HG03469 (cell line): ENCODE results near the gene ZBTB2.
"Not testable (repeated sequence)": the region's sequence is repeated elsewhere in the genome, so short reads cannot be mapped to it uniquely, and the experiment has no call there.

Source experiments
- ATAC-seq: cut with Tn5 transposase; IDR thresholded peaks from one replicate; pipeline ENCODE4 v1.9.1; 2021; ENCODE audit warnings: mild to moderate bottlenecking, moderate library complexity, moderate number of reproducible peaks; ENCODE audit not compliant: unreplicated experiment

Gene ZBTB2

DNA sequence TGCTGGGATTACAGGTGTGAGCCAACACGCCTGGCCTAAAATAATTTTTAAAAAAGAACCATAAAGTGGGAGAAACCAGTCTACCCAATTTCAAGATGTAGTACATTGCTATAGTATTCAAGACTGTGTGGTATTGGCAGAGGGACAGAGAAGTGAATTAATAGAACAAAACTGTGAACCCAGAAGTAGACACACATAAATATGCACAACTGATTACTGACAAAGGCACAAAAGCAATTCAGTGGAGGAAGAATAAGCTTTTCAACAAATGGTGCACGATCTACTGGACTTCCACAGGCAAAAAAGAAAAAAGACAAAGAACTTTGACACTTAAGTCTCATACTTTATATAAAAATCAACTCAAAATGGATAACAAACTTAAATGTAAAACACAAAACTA lies 15.5 kb downstream of the ZBTB2 start:
- no peak for ATAC-seq

DNA sequence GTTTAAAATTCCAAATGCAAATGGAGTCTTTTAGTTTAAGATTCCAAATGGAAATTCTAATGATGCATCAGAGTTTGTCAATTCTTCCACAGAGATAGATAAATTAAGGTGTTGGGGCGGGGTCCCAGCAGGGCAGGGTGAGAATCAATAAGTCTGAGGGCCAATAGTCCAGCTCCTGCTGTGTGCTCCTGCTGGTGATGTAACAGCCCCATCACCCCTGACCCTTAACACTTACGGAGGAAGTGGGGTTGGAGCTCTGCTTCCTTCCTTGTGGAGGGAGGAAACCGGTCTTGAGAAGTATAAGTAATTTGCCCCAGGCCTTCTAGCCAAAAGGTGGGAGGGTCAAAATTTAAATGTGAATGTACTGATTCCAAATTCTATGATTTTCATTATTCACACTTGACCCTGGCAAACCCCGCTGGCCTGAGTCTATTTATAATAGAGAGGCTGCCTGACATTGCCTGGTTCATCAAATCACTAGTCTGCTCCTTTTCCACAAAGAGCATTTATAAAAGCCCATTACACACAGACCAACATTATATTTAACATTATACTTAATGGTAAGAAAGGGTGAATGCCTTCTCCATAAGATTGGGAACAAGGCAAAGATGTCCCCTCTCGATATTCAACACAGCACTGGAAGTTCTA lies 17.2 kb downstream of the ZBTB2 start:
- no peak for ATAC-seq

DNA sequence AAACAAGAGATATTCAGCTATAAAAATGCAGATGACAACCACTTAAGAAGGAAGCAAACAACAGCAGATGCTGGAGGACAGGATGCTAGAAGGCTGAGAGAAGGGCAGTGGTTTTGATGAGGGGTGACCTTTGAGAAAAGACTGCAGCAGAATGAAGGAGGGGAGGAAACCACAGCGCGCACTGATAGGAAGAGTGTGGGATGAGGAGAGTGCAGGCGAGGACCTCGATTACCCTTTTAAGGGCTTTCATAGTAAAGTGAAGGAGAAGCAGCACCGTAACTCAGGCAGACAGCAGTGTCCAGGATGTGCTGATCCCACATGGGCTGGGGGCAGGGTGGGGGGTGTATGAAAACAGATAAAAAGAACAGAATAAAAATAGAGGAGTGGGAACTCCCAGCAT lies 19.2 kb downstream of the ZBTB2 start:
- no peak for ATAC-seq

DNA sequence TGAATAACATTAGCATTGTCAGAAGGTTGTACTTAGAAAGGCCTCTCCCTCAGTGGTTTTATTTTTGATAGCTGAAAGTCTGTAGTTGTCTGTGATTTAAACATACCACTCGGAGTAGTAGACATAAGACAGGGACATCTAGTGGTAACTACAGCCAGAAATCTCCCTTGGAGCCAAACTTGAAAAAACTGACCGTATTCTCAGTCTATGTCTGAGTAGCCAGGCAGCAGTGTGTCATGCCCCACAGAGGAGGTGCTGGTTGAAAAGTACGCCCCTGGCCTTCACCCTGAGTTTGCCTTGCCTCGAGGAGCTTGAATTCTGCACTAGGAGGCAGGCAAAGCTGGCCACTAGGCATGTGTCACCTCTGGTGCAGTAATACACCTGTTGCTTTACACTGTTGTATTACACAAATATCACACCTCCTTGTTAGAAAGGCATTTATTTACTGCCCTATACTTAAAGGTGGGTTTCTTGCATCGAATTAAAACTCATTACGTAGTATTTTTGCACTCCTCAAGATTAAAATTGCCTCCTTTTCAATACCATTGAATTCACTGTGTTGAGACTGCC lies 20.8 kb downstream of the ZBTB2 start:
- ATAC-seq: no peak

DNA sequence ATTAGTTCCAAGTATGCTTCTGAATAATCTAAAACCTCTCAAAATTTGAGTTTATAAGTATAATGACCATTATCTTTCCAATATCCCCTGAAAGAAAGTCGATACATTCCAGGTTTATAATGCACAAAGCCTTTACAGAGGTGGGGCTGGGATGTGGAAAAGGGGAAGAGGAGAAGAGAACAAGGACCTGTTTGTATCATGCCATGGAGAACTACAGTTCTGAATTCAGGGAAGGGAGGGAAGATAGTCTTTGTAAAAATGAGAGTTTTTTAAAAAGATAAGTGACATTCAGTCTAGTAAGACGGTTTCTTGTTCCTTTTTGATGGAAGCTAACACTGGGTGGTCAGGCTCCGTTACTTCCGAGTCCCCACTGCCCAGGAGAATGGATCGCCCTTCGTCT lies 26.1 kb downstream of the ZBTB2 start:
- ATAC-seq: no peak

DNA sequence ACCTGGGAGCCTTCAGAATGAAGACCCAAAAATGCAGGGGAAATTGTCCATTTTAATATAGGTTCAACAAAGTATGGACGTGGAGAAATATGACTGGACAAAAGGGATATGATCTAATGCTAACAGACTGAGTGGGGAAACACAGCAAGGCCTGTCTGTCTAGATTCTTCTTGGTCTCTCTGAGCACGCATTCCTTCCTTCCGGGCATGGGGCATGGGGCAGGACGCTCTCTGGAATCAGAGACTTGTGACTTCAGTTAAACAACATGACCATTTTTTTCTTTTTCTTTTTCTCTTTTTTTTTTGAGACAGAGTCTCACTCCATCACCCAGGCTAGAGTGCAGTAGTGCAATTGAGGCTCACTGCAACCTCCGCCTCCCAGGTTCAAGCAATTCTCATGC lies 31.9 kb downstream of the ZBTB2 start:
- ATAC-seq: no peak

DNA sequence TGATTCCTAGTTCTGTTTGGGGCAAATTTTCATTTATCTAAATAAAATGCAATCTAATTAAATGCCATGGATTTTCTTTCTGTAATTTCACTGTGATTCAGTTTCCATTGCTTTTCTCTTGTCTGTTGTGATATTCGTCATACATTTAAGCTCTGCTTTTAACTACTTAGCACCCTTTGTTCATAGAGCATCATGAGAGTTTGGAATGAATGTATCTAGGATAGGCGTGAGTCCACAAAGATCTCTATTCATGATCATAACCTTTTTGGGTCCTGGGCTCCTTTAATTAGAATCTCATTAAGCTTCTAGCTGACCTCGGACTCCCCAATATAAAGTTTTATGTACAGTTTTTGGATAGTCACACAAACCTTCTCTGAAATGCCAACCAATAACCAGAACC lies 32.9 kb downstream of the ZBTB2 start:
- no peak for ATAC-seq

DNA sequence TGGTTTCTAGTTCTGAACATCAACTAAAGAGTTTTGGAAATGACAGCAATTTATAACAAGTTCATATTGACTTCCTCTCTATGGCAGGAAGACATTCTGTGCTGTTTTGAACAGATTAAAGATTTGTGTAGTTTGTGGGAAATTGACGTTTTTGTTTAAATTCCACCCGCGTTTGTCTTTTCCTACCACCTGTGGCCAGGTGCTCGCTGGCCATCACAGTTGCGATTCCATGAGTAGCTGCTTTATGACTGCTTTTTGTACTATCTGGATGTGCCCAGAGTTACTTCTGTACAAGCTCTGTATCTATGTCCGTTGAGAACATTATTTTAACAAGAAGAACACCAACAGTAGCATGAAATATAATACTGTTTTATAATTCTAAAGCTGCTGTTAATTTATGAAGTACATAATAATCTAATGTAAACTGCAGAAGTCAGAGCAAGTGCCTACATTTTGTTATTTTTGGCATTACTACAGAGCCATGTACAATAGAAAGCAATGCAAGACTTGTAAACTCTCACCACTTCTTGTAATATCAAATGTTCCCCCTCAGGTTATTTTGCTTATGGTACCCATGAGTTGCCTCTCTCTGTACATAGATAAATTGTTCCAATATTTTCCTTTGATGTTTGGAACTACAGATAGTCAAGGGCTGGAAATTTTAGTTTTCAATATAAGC lies 33.5 kb downstream of the ZBTB2 start:
- ATAC-seq: no peak

DNA sequence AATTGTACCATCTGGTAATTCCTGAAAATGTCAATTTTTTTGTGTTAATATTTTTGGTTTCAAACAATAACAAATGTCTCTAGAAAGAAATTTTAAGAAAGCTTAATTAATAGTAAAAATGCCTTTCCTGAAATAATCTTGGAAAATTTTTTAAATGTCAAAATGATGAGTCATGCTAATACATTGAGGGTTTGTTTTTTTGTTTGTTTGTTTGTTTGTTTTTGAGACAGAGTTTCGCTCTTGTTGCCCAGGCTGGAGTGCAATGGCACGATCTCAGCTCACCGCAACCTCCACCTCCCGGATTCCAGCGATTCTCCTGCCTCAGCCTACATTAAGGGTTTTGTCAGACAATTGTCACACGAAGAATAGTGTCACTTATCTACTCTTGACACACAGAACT lies 34.4 kb downstream of the ZBTB2 start:
- not testable (repeated sequence) for ATAC-seq

DNA sequence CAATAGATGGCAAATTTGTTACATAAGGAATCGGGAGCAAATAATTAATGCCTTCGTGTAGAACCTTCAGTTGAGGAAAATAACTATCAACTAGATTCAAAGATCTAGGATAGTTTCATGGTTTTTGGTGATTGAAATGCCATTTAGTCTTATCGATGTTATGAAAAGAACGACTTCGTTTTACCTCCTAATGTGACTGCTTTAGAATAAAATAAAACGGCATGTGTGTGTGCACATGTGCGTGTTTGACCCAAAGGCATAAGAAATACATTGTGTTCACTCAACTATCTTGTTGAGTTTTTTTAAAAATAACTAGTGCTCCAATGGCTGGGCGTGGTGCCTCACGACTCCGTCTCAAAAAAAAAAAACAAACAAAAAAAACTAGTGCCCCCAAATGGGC lies 37.6 kb downstream of the ZBTB2 start:
- ATAC-seq: no peak

DNA sequence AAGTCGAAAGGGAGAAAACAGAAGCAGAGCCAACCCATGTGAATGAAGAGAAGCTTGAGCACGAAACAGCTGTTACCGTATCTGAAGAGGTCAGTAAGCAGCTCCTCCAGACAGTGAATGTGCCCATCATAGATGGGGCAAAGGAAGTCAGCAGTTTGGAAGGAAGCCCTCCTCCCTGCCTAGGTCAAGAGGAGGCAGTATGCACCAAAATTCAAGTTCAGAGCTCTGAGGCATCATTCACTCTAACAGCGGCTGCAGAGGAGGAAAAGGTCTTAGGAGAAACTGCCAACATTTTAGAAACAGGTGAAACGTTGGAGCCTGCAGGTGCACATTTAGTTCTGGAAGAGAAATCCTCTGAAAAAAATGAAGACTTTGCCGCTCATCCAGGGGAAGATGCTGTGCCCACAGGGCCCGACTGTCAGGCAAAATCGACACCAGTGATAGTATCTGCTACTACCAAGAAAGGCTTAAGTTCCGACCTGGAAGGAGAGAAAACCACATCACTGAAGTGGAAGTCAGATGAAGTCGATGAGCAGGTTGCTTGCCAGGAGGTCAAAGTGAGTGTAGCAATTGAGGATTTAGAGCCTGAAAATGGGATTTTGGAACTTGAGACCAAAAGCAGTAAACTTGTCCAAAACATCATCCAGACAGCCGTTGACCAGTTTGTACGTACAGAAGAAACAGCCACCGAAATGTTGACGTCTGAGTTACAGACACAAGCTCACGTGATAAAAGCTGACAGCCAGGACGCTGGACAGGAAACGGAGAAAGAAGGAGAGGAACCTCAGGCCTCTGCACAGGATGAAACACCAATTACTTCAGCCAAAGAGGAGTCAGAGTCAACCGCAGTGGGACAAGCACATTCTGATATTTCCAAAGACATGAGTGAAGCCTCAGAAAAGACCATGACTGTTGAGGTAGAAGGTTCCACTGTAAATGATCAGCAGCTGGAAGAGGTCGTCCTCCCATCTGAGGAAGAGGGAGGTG lies 38.7 kb downstream of the ZBTB2 start:
- ATAC-seq: no peak

DNA sequence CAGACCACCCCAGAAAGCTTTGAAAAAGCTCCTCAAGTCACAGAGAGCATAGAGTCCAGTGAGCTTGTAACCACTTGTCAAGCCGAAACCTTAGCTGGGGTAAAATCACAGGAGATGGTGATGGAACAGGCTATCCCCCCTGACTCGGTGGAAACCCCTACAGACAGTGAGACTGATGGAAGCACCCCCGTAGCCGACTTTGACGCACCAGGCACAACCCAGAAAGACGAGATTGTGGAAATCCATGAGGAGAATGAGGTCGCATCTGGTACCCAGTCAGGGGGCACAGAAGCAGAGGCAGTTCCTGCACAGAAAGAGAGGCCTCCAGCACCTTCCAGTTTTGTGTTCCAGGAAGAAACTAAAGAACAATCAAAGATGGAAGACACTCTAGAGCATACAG lies 39.6 kb downstream of the ZBTB2 start:
- ATAC-seq: no peak

DNA sequence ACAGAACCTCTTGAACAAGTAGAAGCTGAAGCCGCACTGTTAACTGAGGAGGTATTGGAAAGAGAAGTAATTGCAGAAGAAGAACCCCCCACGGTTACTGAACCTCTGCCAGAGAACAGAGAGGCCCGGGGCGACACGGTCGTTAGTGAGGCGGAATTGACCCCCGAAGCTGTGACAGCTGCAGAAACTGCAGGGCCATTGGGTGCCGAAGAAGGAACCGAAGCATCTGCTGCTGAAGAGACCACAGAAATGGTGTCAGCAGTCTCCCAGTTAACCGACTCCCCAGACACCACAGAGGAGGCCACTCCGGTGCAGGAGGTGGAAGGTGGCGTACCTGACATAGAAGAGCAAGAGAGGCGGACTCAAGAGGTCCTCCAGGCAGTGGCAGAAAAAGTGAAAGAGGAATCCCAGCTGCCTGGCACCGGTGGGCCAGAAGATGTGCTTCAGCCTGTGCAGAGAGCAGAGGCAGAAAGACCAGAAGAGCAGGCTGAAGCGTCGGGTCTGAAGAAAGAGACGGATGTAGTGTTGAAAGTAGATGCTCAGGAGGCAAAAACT lies 40.1 kb downstream of the ZBTB2 start:
- ATAC-seq: no peak

DNA sequence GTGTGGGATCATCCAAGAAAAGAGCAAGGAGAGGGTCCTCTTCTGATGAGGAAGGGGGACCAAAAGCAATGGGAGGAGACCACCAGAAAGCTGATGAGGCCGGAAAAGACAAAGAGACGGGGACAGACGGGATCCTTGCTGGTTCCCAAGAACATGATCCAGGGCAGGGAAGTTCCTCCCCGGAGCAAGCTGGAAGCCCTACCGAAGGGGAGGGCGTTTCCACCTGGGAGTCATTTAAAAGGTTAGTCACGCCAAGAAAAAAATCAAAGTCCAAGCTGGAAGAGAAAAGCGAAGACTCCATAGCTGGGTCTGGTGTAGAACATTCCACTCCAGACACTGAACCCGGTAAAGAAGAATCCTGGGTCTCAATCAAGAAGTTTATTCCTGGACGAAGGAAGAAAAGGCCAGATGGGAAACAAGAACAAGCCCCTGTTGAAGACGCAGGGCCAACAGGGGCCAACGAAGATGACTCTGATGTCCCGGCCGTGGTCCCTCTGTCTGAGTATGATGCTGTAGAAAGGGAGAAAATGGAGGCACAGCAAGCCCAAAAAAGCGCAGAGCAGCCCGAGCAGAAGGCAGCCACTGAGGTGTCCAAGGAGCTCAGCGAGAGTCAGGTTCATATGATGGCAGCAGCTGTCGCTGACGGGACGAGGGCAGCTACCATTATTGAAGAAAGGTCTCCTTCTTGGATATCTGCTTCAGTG lies 40.8 kb downstream of the ZBTB2 start:
- no peak for ATAC-seq

DNA sequence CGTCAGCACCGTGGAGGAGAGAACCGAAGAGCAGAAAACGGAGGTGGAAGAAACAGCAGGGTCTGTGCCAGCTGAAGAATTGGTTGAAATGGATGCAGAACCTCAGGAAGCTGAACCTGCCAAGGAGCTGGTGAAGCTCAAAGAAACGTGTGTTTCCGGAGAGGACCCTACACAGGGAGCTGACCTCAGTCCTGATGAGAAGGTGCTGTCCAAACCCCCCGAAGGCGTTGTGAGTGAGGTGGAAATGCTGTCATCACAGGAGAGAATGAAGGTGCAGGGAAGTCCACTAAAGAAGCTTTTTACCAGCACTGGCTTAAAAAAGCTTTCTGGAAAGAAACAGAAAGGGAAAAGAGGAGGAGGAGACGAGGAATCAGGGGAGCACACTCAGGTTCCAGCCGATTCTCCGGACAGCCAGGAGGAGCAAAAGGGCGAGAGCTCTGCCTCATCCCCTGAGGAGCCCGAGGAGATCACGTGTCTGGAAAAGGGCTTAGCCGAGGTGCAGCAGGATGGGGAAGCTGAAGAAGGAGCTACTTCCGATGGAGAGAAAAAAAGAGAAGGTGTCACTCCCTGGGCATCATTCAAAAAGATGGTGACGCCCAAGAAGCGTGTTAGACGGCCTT lies 41.6 kb downstream of the ZBTB2 start:
- ATAC-seq: no peak

DNA sequence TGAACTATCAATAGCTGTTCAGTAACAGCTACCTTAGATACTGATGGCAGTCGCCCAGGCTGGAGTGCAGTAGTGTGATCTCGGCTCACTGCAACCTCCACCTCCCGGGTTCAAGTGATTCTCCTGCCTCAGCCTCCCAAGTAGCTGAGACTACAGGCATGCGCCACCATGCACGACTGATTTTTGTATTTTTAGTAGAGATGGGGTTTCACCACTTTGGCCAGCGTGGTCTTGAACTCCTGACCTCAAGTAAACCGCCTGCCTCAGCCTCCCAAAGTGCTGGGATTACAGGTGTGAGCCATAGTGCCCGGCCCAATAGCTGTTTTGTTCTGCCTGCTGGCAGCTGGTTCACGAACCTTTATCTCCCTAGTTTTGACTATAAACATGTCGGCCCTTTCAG lies 48.6 kb downstream of the ZBTB2 start:
- ATAC-seq: not testable (repeated sequence)

DNA sequence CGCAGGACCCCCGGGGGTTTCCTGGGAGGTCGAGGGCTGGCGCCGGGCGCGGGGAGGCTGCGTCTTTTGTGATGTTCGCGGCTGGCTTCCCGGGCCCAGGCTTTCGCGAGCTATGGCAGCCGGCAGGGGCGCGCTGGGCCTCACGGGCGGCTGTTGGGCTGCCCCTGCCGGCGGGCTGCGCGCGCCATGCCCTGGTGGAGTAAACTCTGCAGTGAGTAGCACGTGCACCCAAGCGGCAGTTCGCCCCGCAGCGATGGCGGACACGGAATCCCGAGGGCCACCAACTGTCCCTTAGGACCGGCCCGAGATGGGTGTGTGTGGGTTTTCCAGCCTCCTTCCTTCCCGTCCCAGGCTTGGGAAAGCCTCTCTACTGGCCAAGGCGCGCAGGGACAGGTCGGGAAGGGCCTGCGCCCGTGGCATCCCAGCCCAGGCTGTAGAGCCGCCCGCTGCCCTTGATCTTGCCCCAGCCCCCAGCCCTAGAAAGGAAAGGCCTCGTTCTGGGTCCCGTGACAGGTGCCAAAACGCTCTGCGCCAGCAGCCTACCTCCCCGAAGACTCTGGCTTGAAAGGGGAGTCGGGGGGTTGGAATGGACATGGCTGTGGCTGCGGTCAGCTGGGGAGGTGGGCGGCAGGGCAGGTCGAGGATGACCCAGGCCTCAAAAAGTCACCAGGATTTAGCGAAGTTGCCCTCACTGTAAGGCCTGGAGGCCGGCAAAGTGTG lies 49.7 kb downstream of the ZBTB2 start:
- no peak for ATAC-seq

DNA sequence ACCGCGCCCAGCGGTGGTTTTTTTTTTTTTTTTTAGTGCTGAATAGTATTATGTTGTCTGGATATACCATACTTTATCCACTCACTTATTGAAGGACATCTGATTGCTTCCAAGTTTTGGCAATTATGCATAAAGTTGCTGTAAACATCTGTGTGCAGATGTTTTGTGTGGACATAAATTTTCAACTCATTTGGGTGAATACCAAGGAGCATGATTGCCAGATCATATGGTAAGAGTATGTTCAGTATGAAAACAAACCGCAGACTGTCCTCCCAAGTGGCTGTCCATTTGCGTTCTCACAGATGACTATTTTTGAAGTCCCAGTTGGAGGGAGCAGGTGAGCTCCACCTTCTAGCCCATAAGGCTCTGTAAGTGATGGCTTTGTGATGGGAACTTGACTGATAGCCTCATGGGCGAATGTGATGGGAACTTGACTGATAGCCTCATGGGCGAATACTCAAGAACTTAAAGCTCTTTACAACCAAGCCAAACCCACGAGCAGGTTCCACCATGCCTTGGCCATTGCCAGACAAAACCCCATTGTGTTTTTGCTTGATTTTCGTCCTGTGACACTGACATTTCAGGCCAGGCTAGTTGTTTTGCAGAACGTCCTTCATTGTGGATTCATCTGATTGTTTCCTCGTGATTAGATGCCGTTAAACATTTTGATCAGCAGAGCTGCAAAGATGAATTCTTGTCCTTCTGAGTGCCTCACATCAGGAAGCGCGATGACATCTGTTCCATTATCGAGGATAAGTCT lies 51.0 kb downstream of the ZBTB2 start:
- no peak for ATAC-seq

DNA sequence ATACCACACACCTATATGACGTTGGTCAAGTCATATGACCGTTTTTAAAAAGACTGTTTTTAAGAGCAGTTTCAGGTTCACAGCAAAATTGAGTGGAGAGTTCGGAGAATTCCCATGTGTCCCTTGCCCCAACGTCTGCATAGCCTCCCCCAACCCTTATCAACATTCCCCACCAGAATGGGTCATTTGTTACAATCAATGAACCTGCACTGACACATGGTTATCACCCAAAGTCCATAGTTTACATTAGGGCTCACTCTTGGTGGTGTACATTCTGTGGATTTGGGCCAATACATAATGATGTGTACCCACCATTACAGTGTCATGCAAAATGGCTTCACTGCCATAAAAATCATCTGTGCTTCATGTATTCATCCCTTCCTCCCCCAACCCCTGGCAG lies 52.0 kb downstream of the ZBTB2 start:
- no peak for ATAC-seq
